HG02588 (cell line): ENCODE results near the gene MST1.
A peak's percentile ranks its signal among the peaks of the same experiment; 100 is the strongest.
"Not testable (repeated sequence)": the region's sequence is repeated elsewhere in the genome, so short reads cannot be mapped to it uniquely, and the experiment has no call there.

Source experiments
- ATAC-seq: cut with Tn5 transposase; IDR thresholded peaks from one replicate; pipeline ENCODE4 v1.9.1; 2021; ENCODE audit warnings: mild to moderate bottlenecking, moderate library complexity; ENCODE audit not compliant: unreplicated experiment

Gene MST1

DNA sequence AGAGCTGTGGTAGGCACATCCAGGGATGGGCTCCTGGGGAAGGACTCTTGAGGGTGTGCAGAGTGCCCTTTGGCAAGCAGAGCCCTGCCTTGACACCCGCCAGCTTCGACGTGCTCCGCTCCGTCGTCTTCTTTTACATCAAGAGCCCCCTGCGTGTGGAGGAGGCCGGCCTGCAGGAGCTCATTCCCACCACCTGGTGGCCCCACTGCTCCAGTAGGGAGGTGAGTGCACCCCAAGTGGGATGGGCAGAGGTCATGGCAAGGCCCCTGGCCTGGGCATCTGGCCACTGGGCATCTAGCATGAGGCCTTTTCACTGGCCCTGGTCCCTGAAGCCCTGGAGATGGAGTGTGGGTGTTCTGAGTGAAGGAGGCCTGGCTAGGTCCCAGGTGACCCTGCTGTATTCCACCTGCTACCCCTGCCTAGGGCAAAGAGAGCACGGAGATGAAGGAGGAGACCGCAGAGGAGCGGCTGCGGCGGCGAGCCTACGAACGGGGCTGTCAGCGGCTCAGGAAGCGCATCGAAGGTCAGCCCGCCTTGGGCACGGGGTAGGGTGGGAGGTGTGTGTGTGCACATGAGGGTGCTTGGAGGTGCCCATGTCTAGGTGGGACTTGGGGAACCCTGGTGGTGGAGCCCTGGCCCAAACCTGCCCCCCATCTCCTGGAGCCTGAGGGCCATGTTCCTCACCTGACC is 12.3 kb upstream of the MST1 start:
- no peak for ATAC-seq

DNA sequence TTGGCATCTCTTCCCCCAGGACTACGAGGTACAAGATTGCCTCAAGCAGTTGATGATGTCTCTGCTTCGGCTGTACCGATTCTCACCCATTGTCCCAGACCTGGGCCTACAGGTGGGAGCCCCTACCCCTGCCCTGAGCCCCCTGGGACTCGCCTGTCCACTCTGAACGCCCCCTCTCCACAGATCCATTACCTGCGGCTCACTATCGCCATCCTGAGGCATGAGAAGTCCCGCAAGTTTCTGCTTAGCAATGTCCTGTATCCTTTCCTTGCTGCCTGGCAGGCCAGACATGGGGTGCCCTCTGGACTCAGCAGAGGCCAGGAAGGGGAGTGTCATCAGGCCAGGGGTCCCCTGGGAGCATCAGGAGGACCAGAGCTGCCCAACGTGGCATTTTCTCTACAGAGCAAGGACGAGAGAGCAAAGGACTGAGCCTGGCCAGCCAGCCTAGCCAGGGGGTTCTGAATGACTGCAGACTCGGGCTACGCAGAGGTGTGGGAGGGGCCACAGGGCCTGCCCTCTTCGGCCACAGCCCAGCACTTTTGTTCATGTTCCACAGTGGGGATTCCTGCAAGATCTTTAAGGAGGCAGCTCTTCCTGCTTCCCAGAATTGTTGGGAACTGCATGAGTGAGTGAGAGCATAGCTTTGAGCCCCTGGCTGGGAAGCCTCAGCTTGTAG is 11.3 kb upstream of the MST1 start:
- no peak for ATAC-seq

DNA sequence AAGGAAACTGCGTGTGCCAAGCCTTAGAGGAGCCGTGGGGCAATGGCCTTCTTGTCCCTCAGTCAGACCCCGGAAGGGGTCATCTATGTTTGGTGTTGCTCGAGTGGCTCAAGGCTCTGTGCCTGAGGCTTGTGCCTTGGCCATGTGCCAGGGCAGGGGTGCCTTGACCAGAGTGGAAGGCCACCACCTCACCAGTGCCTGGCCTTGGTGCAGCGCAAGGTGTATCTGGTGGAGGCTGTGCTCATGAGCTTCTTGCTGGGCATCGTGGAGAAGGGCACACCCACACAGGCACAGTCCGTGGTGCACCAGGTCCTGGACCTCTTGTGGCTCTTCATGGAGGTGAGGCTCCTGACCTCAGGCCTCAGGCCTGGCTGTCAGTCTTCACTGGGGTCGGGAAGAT is 10.7 kb upstream of the MST1 start:
- ATAC-seq: no peak

DNA sequence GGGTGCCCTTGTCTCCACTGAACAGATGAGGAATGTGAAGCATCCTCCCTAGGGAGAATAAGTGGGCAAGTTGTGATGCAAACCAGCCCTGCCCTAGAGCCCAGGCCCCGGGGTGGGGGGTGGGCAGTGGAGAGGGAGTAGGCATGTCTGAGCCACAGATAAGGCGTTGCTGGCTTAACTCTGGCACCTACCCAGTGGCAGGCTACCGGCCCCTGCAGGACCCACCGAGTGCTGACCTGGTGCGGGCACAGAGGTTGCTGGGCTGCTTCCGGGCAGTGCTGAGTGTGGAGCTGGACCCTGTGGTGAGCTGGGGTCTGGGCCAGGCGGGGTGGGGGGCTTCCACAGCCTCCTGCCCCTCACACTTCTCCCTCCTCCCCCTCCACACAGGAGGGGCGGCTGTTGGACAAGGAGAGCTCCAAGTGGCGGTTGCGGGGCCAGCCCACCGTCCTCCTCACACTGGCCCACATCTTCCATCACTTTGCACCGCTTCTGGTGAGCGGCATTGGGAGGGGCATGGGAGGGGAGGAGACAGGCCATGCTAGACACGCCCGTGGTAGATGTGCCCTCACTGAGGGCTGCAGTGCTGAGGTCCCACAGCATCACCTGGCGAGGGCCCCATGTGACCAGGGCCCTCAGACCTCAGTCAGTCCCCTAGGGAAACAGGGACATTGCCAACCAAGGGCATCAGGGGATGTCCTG is 10.2 kb upstream of the MST1 start:
- no peak for ATAC-seq

DNA sequence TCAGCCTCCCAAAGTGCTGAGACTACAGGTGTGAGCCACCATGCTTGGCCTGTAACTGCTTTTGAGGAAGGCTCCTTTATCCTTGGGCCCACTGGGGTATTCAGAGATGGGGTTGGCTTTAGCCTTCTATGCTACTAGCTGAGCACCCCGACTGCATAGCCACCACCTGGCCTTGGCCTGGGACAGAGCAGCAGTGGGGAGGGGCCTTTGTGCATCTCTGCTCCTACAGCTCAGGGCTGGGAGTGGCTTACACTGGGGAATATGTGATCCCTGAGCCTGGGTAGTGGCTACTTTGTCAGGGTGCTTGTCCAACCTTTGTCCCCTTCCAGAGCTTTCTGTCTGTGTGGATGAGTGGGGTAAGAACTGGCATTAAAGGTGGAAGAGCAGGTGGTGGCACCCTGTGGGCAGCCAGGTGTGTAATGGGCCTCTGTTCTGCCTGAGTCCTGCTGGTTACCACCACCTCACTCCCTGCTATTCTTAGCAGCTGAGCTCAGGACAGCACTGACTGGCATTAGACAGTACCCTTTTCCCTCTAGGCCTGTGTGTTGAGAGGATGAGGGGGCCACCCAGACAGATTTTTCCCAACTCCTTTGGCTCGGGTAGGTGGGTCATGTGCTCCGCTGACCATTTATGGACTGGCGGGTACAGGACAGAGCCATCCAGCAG is 6.2 kb upstream of the MST1 start:
- not testable (repeated sequence) for ATAC-seq

DNA sequence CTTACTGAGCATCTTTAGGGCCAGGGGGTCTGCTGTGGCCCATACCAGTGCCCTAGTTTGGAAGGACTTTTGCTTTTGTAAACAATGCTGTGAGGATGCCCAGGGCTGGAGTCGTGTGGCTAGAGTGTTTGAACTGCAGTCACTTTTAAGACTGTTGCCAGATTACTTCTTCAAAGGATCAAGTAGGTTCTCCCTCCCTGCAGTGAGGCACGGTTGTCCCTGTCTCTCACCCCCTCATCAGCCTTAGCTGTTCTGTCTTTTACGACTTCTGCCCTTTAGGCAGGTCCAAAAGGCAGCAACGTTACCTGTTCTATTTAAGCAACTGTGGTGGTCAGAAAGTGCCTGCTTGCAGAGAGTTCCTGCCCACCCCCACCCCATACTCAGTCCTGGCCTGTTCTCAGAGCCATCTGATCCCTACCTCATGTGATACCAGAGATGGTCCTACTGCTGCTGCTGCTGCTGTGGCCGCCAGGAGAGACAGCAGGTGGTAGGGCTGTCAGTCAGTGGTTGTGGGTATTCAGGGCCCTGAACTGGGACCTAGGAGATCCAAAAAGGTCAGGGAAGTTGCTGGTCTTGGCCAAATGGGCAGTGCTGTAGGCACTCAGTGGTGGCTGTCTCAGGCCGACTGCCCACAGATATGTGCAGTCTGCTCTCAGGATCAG is 5.3 kb upstream of the MST1 start:
- ATAC-seq: not testable (repeated sequence)

DNA sequence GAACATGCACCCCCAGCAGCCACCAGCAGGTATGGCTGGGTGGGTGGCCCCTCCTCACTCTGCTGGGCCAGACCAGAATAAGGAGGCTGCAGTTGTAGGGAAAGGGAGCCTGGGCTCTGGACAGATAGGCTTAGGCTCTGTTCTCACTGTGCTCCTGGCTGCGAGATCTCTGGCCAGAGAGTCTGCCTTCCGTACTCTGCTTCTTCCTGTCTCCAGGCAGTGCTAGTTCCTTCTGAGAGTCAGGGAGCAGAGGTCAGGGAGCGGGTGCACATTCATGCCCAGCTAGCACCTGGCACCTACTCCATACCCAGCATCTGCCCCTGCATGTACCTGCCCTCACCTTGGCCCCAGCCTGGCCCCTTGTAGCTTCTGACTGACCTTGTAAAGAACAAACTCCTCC is 2.2 kb upstream of the MST1 start:
- ATAC-seq: not testable (repeated sequence)

DNA sequence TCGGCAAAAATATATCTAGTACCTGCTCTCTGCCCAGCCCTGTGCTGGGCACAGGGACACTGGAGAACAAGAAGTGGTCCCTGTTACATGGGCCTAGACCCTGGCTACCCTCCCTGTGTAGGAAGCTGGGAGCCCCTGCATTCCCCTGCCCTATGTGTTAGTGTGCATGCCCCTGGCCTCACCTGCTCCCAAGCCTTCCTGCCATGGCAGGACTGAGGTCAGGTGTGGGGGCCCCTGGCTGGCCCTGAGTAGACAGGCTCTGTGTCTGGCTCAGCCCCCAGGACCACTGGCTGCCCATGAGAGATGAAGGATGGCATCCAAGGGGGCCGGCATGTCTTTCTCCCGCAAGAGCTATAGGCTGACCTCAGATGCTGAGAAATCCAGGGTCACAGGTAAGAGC is 1.6 kb upstream of the MST1 start:
- not testable (repeated sequence) for ATAC-seq

DNA sequence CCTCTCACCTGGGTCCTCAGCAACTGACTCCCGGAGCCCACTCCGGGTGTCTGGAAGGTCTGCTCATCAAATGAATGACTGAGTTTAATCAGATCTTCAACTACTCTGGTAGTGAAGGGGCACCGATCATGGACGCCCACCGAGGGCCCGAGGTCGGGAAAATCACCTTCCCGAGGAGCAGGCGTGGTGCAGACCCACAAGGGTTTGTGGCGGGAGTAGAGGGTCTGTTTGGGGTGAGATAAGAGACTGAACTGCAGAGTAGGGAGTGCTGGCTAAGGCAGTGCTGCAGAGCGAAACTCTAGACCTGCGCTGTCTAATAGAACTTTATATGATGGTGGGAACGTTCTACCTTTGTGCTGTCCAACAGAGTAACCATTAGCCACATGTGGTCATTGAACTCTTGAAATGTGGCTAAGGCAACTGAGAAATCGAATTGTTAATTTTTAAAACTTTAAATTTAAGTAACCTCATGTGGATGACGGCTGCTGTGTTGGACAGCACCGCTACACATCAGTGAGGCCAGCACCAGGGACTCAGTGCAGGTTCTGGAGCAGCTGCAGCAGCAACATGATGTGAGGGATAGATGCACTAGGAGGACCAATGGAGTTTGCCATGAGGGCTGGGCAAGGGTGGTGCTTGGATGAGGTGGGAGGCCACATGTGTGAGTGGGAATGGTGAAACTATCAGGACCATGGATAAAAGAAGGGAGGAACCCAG is 792 bp upstream of the MST1 start:
- ATAC-seq: not testable (repeated sequence)

DNA sequence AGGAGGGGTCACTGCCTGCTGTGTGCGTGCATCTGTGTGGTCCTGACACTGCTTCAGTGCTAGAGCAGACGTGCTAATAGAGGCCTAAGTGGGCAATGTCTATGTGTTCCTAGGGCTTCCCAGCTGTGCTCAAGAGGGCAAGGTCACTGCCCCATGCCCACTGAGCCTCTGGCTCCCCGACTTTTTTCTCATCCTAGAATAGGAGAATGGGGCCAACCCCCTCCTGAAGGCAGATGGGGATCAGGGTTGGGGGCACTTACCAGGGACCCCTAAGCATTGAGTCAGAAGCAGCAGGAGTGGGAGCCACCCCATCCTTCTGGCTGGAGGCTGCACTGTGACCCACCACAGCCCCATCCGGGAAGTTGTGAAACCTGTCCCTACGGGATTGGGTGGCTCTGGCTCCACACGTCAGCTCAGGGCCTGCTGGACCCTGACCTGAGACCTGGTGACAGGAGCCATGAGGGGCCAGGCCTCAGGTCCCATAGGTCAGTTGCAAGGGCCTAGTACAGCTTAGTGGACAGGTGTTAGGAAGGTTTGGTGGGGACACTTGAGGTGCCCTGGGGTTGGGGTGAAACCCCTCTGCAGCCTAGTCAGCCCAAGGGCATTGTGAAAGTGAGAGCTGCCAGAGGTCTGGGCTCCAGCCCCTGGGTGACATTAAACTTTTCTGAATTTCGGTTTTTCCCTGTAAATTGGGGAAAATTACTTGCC is 782 bp downstream of the MST1 start:
- ATAC-seq: peak; percentile 5

DNA sequence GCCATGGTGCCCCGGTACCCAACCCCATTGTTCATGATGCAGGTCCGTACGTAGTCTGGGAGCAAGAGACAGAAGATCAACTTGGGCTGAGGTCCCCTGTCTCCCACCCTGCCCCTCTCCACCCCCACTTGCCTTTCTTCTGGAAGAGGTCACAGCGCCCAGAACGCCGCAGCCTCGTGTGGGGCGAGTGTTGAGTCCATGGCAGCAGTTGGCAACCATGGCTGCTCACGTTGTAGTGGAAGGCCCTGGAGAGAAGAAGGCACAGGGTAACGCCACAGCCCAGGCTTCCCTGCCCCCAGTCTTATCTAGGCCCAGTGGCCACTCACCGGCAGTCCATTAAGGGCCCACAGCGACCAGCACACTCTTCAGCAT is 1.9 kb downstream of the MST1 start:
- not testable (repeated sequence) for ATAC-seq

DNA sequence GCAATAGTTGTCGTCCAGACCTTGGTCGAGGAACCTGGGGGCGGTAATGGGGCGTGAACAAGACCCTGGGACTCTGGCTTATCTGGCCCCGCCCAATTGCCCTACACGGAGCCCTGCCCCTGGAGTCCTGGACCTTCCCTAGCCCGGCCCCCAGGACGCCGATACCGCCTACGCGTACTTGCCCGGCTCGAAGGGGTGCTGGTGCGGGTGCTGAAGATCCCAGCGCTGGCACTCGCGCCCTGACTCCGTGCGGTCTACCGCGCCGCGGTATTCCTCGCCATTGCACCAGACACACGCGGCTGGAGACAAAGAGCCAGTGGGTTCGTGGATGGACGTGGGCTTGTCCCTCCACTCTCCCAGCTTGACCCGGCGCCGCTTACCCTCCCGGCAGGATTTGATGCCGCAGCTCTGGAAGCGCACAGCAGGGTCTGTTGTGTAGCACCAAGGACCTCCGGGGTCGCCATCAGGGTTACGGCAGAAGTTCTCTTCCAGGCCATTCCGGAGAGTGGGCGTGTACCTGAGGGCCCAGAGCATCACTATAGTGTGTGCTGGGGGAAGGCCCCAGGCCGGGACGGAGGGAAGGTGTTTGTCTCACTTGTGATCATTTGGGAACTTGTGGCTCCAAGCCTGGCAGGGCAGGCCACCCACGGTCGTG is 2.4 kb downstream of the MST1 start:
- not testable (repeated sequence) for ATAC-seq

DNA sequence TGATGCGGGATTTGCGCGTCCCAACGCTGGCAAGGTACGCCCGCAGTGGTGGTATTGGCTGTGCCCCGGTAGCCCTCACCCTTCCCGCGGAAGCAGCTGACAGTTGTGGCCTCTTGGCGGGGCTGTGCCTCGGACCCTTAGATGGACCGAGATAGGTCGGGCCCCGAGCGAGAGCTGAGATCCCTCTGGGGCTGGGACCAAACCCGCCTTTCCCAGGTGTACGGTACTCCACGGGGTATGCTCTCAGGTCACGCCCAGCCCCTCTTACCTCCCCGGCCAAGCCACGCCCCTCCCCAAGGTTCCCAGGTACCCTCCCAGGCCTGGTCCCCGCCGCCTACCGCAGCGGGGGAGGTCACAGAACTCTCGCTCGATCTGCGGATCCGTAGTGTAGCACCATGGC is 2.9 kb downstream of the MST1 start:
- ATAC-seq: not testable (repeated sequence)

DNA sequence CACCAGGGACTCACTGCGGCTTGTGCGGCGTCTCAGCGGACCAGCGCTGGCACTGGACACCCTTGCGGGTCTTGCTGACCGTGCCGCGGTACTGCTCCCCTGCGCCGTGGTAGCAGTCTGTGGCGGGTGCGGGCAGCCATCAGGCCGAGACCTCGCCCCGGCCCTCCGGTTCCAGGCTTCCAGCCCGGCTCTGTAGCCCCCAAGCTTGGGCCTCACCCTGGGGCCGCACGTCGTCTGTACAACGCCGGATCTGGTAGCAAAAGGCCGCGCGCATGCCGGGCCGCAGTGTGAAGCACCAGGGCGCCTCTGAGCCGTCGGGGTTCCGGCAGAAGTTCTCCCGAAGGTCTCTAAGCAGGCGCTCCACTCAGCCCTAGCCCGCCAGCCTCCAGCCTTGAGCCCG is 3.4 kb downstream of the MST1 start:
- not testable (repeated sequence) for ATAC-seq

DNA sequence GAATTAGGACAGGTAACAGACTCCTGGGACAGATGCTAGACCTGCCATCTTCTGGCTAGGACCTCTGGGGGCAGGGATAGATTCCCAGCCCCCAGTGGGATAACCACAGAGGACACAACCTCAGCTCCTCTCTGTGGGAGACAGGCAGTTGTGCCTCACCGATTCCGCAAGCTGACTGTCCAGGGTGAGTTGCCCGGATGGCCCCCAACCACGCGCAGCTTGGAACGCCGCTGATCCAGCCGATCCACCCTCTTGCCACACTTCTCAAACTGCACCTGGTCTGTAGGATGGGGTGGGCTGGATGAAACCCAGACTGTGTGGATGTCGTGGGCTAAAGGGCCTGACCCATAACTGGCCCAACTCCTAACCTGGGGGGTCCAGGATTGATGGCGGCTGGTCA is 4.2 kb downstream of the MST1 start:
- ATAC-seq: not testable (repeated sequence)

DNA sequence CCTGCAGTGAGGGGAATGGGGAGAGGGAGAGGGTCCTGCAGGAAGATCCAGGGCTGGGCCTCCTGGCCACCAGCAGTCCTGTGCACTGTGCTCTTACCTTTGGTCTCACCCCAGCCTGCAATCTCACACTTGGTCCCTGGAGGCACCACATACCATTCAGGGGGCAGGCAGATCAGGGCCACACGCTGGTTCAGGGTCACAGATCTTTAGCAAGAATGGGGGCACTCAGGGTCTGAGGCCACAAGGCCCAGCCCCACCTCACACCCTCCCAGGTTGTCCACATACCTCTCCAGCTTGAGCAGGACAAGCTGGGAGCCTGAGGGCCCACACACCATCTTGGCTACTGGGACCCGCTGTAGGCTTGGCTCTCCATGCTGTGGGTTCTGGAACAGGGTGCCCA is 4.8 kb downstream of the MST1 start:
- ATAC-seq: not testable (repeated sequence)

DNA sequence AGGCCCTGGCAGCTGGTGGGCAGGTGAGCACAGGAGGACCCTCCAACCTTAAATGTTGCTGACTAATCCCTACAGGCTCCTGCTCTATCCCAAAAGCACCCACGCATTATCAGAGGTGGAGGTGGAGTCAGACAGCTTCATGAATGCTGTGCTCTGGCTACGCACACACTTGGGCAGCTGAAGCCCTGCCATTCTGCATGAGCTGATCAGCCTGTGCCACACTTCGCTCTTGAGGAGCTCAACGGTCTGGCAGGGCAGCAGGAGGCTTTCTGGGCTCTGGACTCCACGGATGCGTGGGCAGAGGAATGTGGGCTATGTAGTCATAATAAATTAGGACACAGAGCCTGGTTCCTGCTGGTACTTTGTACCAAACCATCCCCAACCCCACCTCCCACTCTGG is 6.1 kb downstream of the MST1 start:
- ATAC-seq: no peak

DNA sequence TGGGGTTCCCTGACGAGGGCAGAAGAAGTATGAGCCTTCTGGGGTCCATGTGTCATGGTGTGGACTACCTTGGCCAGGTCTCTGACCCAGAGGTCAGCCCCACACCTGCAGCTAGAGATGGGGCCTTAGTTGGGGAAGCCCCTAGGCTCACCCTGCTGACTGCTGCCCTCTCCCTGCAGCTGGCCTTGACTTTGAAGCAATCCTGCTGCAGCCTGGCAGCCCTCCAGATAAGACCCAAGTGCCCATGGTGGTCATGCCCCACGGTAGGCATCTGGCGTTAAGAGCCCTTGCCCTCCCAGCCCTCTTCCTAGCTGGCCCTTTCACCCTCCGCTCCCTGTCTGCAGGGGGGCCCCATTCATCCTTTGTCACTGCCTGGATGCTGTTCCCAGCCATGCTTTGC is 7.7 kb downstream of the MST1 start:
- ATAC-seq: no peak

DNA sequence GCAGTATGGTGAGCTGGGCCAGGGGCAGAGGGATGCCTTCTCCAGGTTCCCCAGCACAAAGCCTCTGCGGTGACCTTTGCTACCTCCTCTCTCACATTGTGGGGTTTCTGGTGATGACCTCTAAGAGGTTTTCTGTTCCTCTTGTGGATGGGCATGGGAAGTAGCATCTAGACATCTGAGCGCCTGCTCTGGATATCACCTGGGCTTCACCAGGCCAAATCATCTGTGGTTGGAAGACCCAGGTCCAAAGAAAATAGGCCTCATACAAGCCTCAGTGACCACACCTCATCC is 8.1 kb downstream of the MST1 start:
- ATAC-seq: no peak
